SK-N-SH (cell line): ENCODE measurements around the gene INTS11. TPM values are rescaled to one million over a fixed set of nuclear protein-coding genes. Genes with fewer than 3 reads are reported as not detected.

ENCODE experiments used
- CTCF ChIA-PET: fragments of 300-600, 350-600 bp; formaldehyde crosslinking; extraction: SDS; loops from one replicate; lab custom pipeline; 2021; lab: Yijun Ruan, JAX
- POLR2A ChIA-PET: fragments of 350-600 bp; sonication (Branson Sonifier 250); formaldehyde crosslinking; extraction: SDS; loops from one replicate; lab custom pipeline; 2020; ENCODE audit warnings: antibody characterized with exemption, inconsistent platforms; lab: Yijun Ruan, JAX
- DNase-seq: peaks from one replicate; pipeline ENCODE4 v3.0.0; 2012
- H2AFZ ChIP-seq: fragments of 200-600 bp; sonication (generic); 2 replicates; pipeline ENCODE4 v1.8.1; 2016; ENCODE audit warnings: antibody characterized with exemption, mild to moderate bottlenecking, low read depth
- H3F3A ChIP-seq: fragments of 200-600 bp; sonication (generic); replicated peaks from 2 replicates; pipeline ENCODE3; 2016; ENCODE audit warnings: antibody characterized with exemption, mild to moderate bottlenecking; ENCODE audit not compliant: insufficient read depth
- H3K27ac ChIP-seq, 2 experiments: fragments of 200-500 bp in 1 of 2; fragments of 200-600 bp in 1 of 2; sonication (Bioruptor generic) in 1 of 2; sonication (generic), shearing (Covaris generic) in 1 of 2; 2 replicates each; pipeline versions ENCODE4 v1.5.1 to v1.6.1; 2014 to 2016; ENCODE audit warnings: low read depth in 2 of 2, inconsistent platforms in 1 of 2, low read length in 1 of 2, mild to moderate bottlenecking in 1 of 2, mixed read lengths in 1 of 2
- H3K27me3 ChIP-seq: fragments of 200-600 bp; sonication (generic), shearing (Covaris generic); 2 replicates; pipeline ENCODE4 v1.6.1; 2016; ENCODE audit warnings: mixed run types; ENCODE audit not compliant: insufficient read depth
- H3K36me3 ChIP-seq, 2 experiments: fragments of 200-500 bp in 1 of 2; fragments of 200-600 bp in 1 of 2; sonication (Bioruptor generic) in 1 of 2; sonication (generic) in 1 of 2; replicated peaks in 1 of 2; 2 replicates each; pipeline versions ENCODE3 to v1.5.1; 2014 to 2016; ENCODE audit warnings: low read length in 1 of 2, mild to moderate bottlenecking in 1 of 2; ENCODE audit not compliant: insufficient read depth in 2 of 2, control insufficient read depth in 1 of 2
- H3K4me1 ChIP-seq, 2 experiments: fragments of 200-500 bp in 1 of 2; fragments of 200-600 bp in 1 of 2; sonication (Bioruptor generic) in 1 of 2; sonication (generic), shearing (Covaris generic) in 1 of 2; 2 replicates each; pipeline versions ENCODE4 v1.5.1 to v1.6.1; 2014 to 2016; ENCODE audit warnings: low read depth in 1 of 2, low read length in 1 of 2, mixed run types in 1 of 2; ENCODE audit not compliant: insufficient read depth in 2 of 2, control insufficient read depth in 1 of 2
- H3K4me2 ChIP-seq: fragments of 200-600 bp; sonication (generic), shearing (Covaris generic); 2 replicates; pipeline ENCODE4 v1.6.1; 2017; ENCODE audit warnings: mixed run types
- H3K4me3 ChIP-seq, 2 experiments: fragments of 200-500 bp in 1 of 2; fragments of 200-600 bp in 1 of 2; sonication (Bioruptor generic) in 1 of 2; sonication (generic), shearing (Covaris generic) in 1 of 2; 2 replicates each; pipeline versions ENCODE4 v1.5.1 to v1.8.1; 2014 to 2016; ENCODE audit warnings: low read depth in 2 of 2, inconsistent platforms in 1 of 2, low read length in 1 of 2, mild to moderate bottlenecking in 1 of 2, mixed read lengths in 1 of 2, moderate library complexity in 1 of 2
- H3K79me2 ChIP-seq: fragments of 200-600 bp; sonication (generic); 2 replicates; pipeline ENCODE4 v1.8.1; 2017; ENCODE audit warnings: mild to moderate bottlenecking; ENCODE audit not compliant: insufficient read depth
- H3K9ac ChIP-seq: fragments of 200-600 bp; sonication (generic); 2 replicates; pipeline ENCODE4 v1.6.1; 2017; ENCODE audit warnings: mixed run types
- H3K9me2 ChIP-seq: fragments of 200-600 bp; sonication (generic); 2 replicates; pipeline ENCODE4 v1.6.1; 2017; ENCODE audit warnings: mixed run types
- H3K9me3 ChIP-seq: fragments of 200-600 bp; sonication (generic); 2 replicates; pipeline ENCODE4 v1.6.1; 2017; ENCODE audit warnings: mixed run types, mild to moderate bottlenecking, moderate library complexity
- H4K20me1 ChIP-seq: fragments of 200-600 bp; sonication (generic); 2 replicates; pipeline ENCODE4 v1.6.1; 2017; ENCODE audit warnings: mild to moderate bottlenecking, mixed run types; ENCODE audit not compliant: insufficient read depth
- CHD2 ChIP-seq: fragments of 150-350 bp; IDR thresholded peaks from 2 replicates; pipeline ENCODE4 v1.6.1; 2018; ENCODE audit warnings: low read length; ENCODE audit not compliant: partially characterized antibody
- EP300 ChIP-seq, 2 experiments: IDR thresholded peaks; 2 replicates each; pipeline versions ENCODE4 v1.4.0 to v1.6.1; 2012; ENCODE audit warnings: borderline replicate concordance in 1 of 2, low read depth in 1 of 2, low read length in 1 of 2
- EZH2phosphoT487 ChIP-seq: fragments of 200-600 bp; sonication (generic); IDR thresholded peaks from 2 replicates; pipeline ENCODE4 v1.6.1; 2017; ENCODE audit warnings: low read depth, mixed run types, mild to moderate bottlenecking, antibody characterized with exemption, moderate library complexity, borderline replicate concordance
- FOSL2 ChIP-seq: IDR thresholded peaks from 2 replicates; pipeline ENCODE4 v1.4.0; 2012; ENCODE audit warnings: low read depth, mild to moderate bottlenecking, moderate library complexity, borderline replicate concordance
- FOXJ3 ChIP-seq: sonication (generic); formaldehyde crosslinking; IDR thresholded peaks from 2 replicates; pipeline ENCODE4 v1.5.1; 2020; ENCODE audit warnings: mild to moderate bottlenecking, missing genetic modification reagents
- FOXM1 ChIP-seq: IDR thresholded peaks from 2 replicates; pipeline ENCODE4 v1.4.0; 2012; ENCODE audit warnings: low read depth, mild to moderate bottlenecking
- GATA2 ChIP-seq: sonication (generic); formaldehyde crosslinking; IDR thresholded peaks from 2 replicates; pipeline ENCODE4 v1.5.0; 2020; ENCODE audit warnings: mild to moderate bottlenecking, missing genetic modification reagents
- JUND ChIP-seq: IDR thresholded peaks from 2 replicates; pipeline ENCODE4 v1.4.0; 2012
- MAX ChIP-seq: IDR thresholded peaks from 2 replicates; pipeline ENCODE4 v1.4.0; 2012; ENCODE audit warnings: low read depth
- NFIC ChIP-seq: IDR thresholded peaks from 2 replicates; pipeline ENCODE4 v1.4.0; 2012; ENCODE audit warnings: borderline replicate concordance
- PBX3 ChIP-seq: IDR thresholded peaks from 2 replicates; pipeline ENCODE4; 2012
- POLR2AphosphoS5 ChIP-seq: IDR thresholded peaks from 2 replicates; pipeline ENCODE4 v1.6.1; 2012; ENCODE audit warnings: low read depth, low read length
- RAD21 ChIP-seq: IDR thresholded peaks from 2 replicates; pipeline ENCODE4 v1.6.1; 2012; ENCODE audit warnings: mild to moderate bottlenecking, low read length
- REST ChIP-seq: IDR thresholded peaks from 2 replicates; pipeline ENCODE4 v1.6.1; 2012; ENCODE audit warnings: mild to moderate bottlenecking, low read depth, low read length, moderate library complexity
- RFX5 ChIP-seq: IDR thresholded peaks from 2 replicates; pipeline ENCODE4 v1.6.1; 2012; ENCODE audit warnings: mild to moderate bottlenecking, improper control_type of control experiment, low read length
- SIN3A ChIP-seq: IDR thresholded peaks from 2 replicates; pipeline ENCODE4 v1.6.1; 2012; ENCODE audit warnings: low read depth, mild to moderate bottlenecking, low read length, moderate library complexity, borderline replicate concordance
- SMC3 ChIP-seq: IDR thresholded peaks from 2 replicates; pipeline ENCODE4 v1.6.1; 2012; ENCODE audit warnings: low read depth, low read length, improper control_type of control experiment
- TAF1 ChIP-seq: IDR thresholded peaks from 2 replicates; pipeline ENCODE4 v1.6.1; 2012; ENCODE audit warnings: low read depth, mild to moderate bottlenecking, low read length, moderate library complexity, borderline replicate concordance
- TCF12 ChIP-seq: IDR thresholded peaks from 2 replicates; pipeline ENCODE4 v1.4.0; 2012
- USF2 ChIP-seq: fragments of 150-350 bp; IDR thresholded peaks from 2 replicates; pipeline ENCODE4 v1.6.1; 2017; ENCODE audit warnings: antibody characterized with exemption, low read length, low read depth, borderline replicate concordance
- YY1 ChIP-seq: IDR thresholded peaks from 2 replicates; pipeline ENCODE4 v1.4.0; 2012; ENCODE audit warnings: low read depth, mild to moderate bottlenecking
- ZBTB33 ChIP-seq: IDR thresholded peaks from 2 replicates; pipeline ENCODE4 v1.4.0; 2012; ENCODE audit warnings: low read depth, borderline replicate concordance
- WGBS: methylation state at CpG from one replicate; pipeline ENCODE4 v1.1.6; 2017; ENCODE audit warnings: low lambda C conversion rate; 5-methylcytosine and 5-hydroxymethylcytosine counted together
- polyA plus RNA-seq, 3 experiments: library from polyadenylated mRNA; depleted of rRNA; stranded (reverse); fragments of >200 nt; gene quantifications; 2 replicates each; pipeline ENCODE4 v1.2.3, GENCODE V29; 2012
- TF ChIP-seq, protein P1 (sequence below): fragments of 150-350 bp; IDR thresholded peaks from 2 replicates; pipeline ENCODE4 v1.6.1; 2016; ENCODE audit warnings: mild to moderate bottlenecking, low read depth, low read length

INTS11 gene
- polyA plus RNA-seq, 1 of the 3 experiments (the other 2 are of a cell fraction), result 137 TPM

GRCh38 chr1:1307923-1308755 lies 16.3 kb downstream of the INTS11 start, which contains the start of the genes ACAP3 and PUSL1:
ACAP3 (minus strand) TSS chr1:1307930; CDS start chr1:1307815, 115 bp downstream.
PUSL1 (plus strand) TSS chr1:1308597; CDS start chr1:1308644, 47 bp downstream.
- H3K79me2 ChIP-seq, result peaks cover 35% of the 10 kb centered on the region
- DNase-seq, result peak; percentile 98
- H3K36me3 ChIP-seq, result peaks cover 0 to 30% of the 10 kb centered on the region in 2 experiments
- no peaks in the 10 kb centered on the region for H3K9me2 ChIP-seq
- H3F3A ChIP-seq, result no peaks in the 10 kb centered on the region
- peak within 1 kb of the TSS; percentile 73 to 91 for H3K4me3 ChIP-seq
- H3K9me3 ChIP-seq, result no peaks in the 10 kb centered on the region
- ChIA-PET CTCF (no interaction called here), POLR2A (no interaction called here)
- H3K9ac ChIP-seq, result peak within 1 kb of the TSS; percentile 74
- H3K4me2 ChIP-seq, result peak within 1 kb of the TSS; percentile 95
- H3K27me3 ChIP-seq, result no peaks in the 10 kb centered on the region
- WGBS, result 1% methylated on average over 16 of the region's 131 CpGs
- H3K4me1 ChIP-seq, result peaks cover 13 to 48% of the 10 kb centered on the region in 2 experiments; a peak in 2 of 4 replicates
- no peak within 1 kb of the TSS for H2AFZ ChIP-seq
- H3K27ac ChIP-seq, result peak within 1 kb of the TSS; percentile 72 to 97
- peaks cover 11% of the 10 kb centered on the region; the same call in 1 of the 2 replicates for H4K20me1 ChIP-seq
- TF ChIP-seq REST, result no peak
- no peak for TF ChIP-seq USF2
- TF ChIP-seq RAD21, result no peak
- TF ChIP-seq FOSL2, result no peak
- 0 out of 4 replicates have a peak, but pooled peaks of 1 of the 2 experiments have one; percentile 7 for TF ChIP-seq EP300 (IDR thresholded peaks at IDR 0.05; ENCODE audit: borderline replicate concordance in 1 of 2, low read depth in 1 of 2, low read length in 1 of 2)
- TF ChIP-seq GATA2 (CRISPR knock-in tag), result no peak
- peak; percentile 42 for TF ChIP-seq CHD2
- peak; percentile 73 for TF ChIP-seq MAX
- TF ChIP-seq, protein P1, sequence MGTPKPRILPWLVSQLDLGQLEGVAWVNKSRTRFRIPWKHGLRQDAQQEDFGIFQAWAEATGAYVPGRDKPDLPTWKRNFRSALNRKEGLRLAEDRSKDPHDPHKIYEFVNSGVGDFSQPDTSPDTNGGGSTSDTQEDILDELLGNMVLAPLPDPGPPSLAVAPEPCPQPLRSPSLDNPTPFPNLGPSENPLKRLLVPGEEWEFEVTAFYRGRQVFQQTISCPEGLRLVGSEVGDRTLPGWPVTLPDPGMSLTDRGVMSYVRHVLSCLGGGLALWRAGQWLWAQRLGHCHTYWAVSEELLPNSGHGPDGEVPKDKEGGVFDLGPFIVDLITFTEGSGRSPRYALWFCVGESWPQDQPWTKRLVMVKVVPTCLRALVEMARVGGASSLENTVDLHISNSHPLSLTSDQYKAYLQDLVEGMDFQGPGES, result peak; percentile 76
- no peak for TF ChIP-seq JUND
- peak; percentile 62; the same call in 1 of the 2 replicates for TF ChIP-seq SIN3A
- no peak for TF ChIP-seq SMC3
- TF ChIP-seq FOXJ3 (CRISPR knock-in tag), result no peak
- TF ChIP-seq POLR2AphosphoS5, result no peak; the same call in 1 of the 2 replicates
- no peak for TF ChIP-seq RFX5
- TF ChIP-seq EZH2phosphoT487, result no peak
- peak; percentile 15; the same call in 1 of the 2 replicates for TF ChIP-seq TAF1
- peak; percentile 28; the same call in 1 of the 2 replicates for TF ChIP-seq YY1
- TF ChIP-seq NFIC, result no peak
- TF ChIP-seq PBX3, result no peak
- 0 out of 2 replicates have a peak, but pooled peaks have one; percentile 18 for TF ChIP-seq ZBTB33
- no peak for TF ChIP-seq TCF12
- TF ChIP-seq FOXM1, result no peak
